Muscle of back (tissue), 11 donors: ENCODE measurements around the gene WNT3A. TPM values are rescaled to one million over a fixed set of nuclear protein-coding genes. Genes with fewer than 3 reads are reported as not detected.

Experiments used
- DNase-seq, 3 donors: peaks; one replicate each; pipeline versions ENCODE4 v3.0.0 to v3.0.0-alpha.2; 2013
- polyA plus RNA-seq, 10 donors: library from polyadenylated mRNA; unstranded; fragments of 120-200 nt; gene quantifications; one replicate each; pipeline ENCODE4 v1.2.1, GENCODE V29; 2013; ENCODE audit not compliant: insufficient read length in 10 of 10

WNT3A gene
- polyA plus RNA-seq, 10 donors = 0.55 to 0.95 TPM; not detected in 8

GRCh38 chr1:227999056-227999930 lies 7.5 kb upstream of the WNT3A start:
- DNase-seq = peak in 2 of 3 donors; percentile 15 to 36

- DNase-seq = no peak
Measured at GRCh38 chr1:228000416-228000815, 6.4 kb upstream of the WNT3A start.

- DNase-seq = no peak
Measured at GRCh38 chr1:228000836-228001563, 5.8 kb upstream of the WNT3A start.

- DNase-seq = no peak
Measured at GRCh38 chr1:228001738-228002535, 4.9 kb upstream of the WNT3A start.

- DNase-seq = no peak
Measured at GRCh38 chr1:228002792-228003191, 4.0 kb upstream of the WNT3A start.

GRCh38 chr1:228003461-228004330 lies 3.1 kb upstream of the WNT3A start:
- DNase-seq = no peak

GRCh38 chr1:228004331-228004855 lies 2.4 kb upstream of the WNT3A start:
- DNase-seq = no peak

- no peak for DNase-seq
Measured at GRCh38 chr1:228004856-228005462, 1.8 kb upstream of the WNT3A start.

- no peak for DNase-seq
Measured at GRCh38 chr1:228005511-228006033, 1.2 kb upstream of the WNT3A start.

- DNase-seq = no peak
Measured at GRCh38 chr1:228006034-228006785, 588 bp upstream of the WNT3A start.

GRCh38 chr1:228007049-228007800 lies 427 bp downstream of the WNT3A start:
- DNase-seq = no peak

GRCh38 chr1:228007801-228008341 lies 1.1 kb downstream of the WNT3A start:
- DNase-seq = no peak

- DNase-seq = no peak
Measured at GRCh38 chr1:228008391-228009115, 1.8 kb downstream of the WNT3A start.

- no peak for DNase-seq
Measured at GRCh38 chr1:228009116-228009827, 2.5 kb downstream of the WNT3A start.

- DNase-seq = no peak
Measured at GRCh38 chr1:228009828-228010775, 3.3 kb downstream of the WNT3A start.

GRCh38 chr1:228010921-228011320 lies 4.1 kb downstream of the WNT3A start:
- no peak for DNase-seq
